Liver (tissue), 9 donors: Measurements from ENCODE around the gene U2AF2. TPM values are rescaled to one million over a fixed set of nuclear protein-coding genes. Genes with fewer than 3 reads are reported as not detected.

Experiments
- DNase-seq: peaks from one replicate; pipeline ENCODE4 v3.0.0-alpha.2; 2017; ENCODE audit warnings: low spot score
- H3K27ac ChIP-seq, 2 donors: one replicate each; pipeline ENCODE4 v1.7.0; 2013; ENCODE audit warnings: inconsistent platforms in 2 of 2, low read length in 2 of 2, control low read depth in 1 of 2, low read depth in 1 of 2, mild to moderate bottlenecking in 1 of 2
- H3K27me3 ChIP-seq, 4 donors: one replicate each; pipeline versions ENCODE4 v1.6.1 to v1.7.0; 2013; ENCODE audit warnings: low read length in 3 of 4, inconsistent platforms in 1 of 4, mild to moderate bottlenecking in 1 of 4, moderate library complexity in 1 of 4; ENCODE audit not compliant: control insufficient read depth in 4 of 4, insufficient read depth in 4 of 4
- H3K36me3 ChIP-seq, 4 donors: one replicate each; pipeline versions ENCODE4 v1.6.1 to v1.7.0; 2013; ENCODE audit warnings: low read length in 3 of 4, mild to moderate bottlenecking in 3 of 4, low read depth in 1 of 4, moderate library complexity in 1 of 4; ENCODE audit not compliant: control insufficient read depth in 4 of 4, insufficient read depth in 3 of 4
- H3K4me1 ChIP-seq, 4 donors: one replicate each; pipeline versions ENCODE4 v1.6.1 to v1.7.0; 2013; ENCODE audit warnings: low read length in 3 of 4, mild to moderate bottlenecking in 3 of 4, moderate library complexity in 1 of 4; ENCODE audit not compliant: control insufficient read depth in 4 of 4, insufficient read depth in 4 of 4
- H3K4me3 ChIP-seq, 3 donors: one replicate each; pipeline versions ENCODE4 v1.6.1 to v1.7.0; 2013; ENCODE audit warnings: low read length in 3 of 3, control low read depth in 1 of 3, low read depth in 1 of 3, mild to moderate bottlenecking in 1 of 3
- H3K9ac ChIP-seq, 2 donors: one replicate each; pipeline ENCODE4 v1.7.0; 2013; ENCODE audit warnings: low read length in 2 of 2, mild to moderate bottlenecking in 2 of 2, moderate library complexity in 2 of 2, control low read depth in 1 of 2, low read depth in 1 of 2
- H3K9me3 ChIP-seq, 4 donors: one replicate each; pipeline versions ENCODE4 v1.6.1 to v1.7.0; 2013; ENCODE audit warnings: low read length in 3 of 4; ENCODE audit not compliant: control insufficient read depth in 4 of 4
- EGR1 ChIP-seq, 2 donors: IDR thresholded peaks; 2 replicates each; pipeline ENCODE4 v1.6.1; 2016 to 2018; ENCODE audit warnings: antibody characterized with exemption in 2 of 2, low read depth in 2 of 2
- FOXA1 ChIP-seq: IDR thresholded peaks from 2 replicates; pipeline ENCODE4 v1.6.1; 2016; ENCODE audit warnings: antibody characterized with exemption
- FOXA2 ChIP-seq: IDR thresholded peaks from 2 replicates; pipeline ENCODE4 v1.6.1; 2016; ENCODE audit warnings: antibody characterized with exemption
- GABPA ChIP-seq, 2 donors: IDR thresholded peaks in 1 of 2; conservative IDR thresholded peaks in 1 of 2; 2 replicates each; pipeline ENCODE4 v1.6.1; 2016; ENCODE audit warnings: antibody characterized with exemption in 2 of 2, mild to moderate bottlenecking in 1 of 2, moderate library complexity in 1 of 2
- HNF4G ChIP-seq: IDR thresholded peaks from 2 replicates; pipeline ENCODE4 v1.6.1; 2016; ENCODE audit warnings: antibody characterized with exemption
- JUND ChIP-seq, 2 donors: IDR thresholded peaks; 2 replicates each; pipeline ENCODE4 v1.6.1; 2016; ENCODE audit warnings: antibody characterized with exemption in 2 of 2
- RXRA ChIP-seq, 2 donors: IDR thresholded peaks; 2 replicates each; pipeline ENCODE4 v1.6.1; 2017 to 2018; ENCODE audit warnings: antibody characterized with exemption in 2 of 2, mild to moderate bottlenecking in 1 of 2
- SP1 ChIP-seq: IDR thresholded peaks from 2 replicates; pipeline ENCODE4 v1.6.1; 2018; ENCODE audit warnings: antibody characterized with exemption, mild to moderate bottlenecking
- WGBS: extraction: QIAGEN DNeasy Blood & Tissue Kit; methylation state at CpG from one replicate; pipeline ENCODE4 v1.1.7; 2013; 5-methylcytosine and 5-hydroxymethylcytosine counted together
- polyA plus RNA-seq, 2 donors: library from polyadenylated mRNA; stranded (reverse) in 1 of 2; unstranded in 1 of 2; fragments of 200-250 nt in 1 of 2; fragments of >200 nt in 1 of 2; fragmentation: Nextera tagmentation in 1 of 2; extraction: Ambion mirVana in 1 of 2; gene quantifications; one replicate each; pipeline versions ENCODE4 v1.2.1 to v1.2.3, GENCODE V29; 2013 to 2015
- total RNA-seq, 2 donors: library from RNA; depleted of rRNA; stranded (reverse); fragments of >200 nt; gene quantifications; one replicate each; pipeline ENCODE4 v1.2.3, GENCODE V29; 2014
- TF ChIP-seq, protein P1 (sequence below): IDR thresholded peaks from 2 replicates; pipeline ENCODE4 v1.6.1; 2016; ENCODE audit warnings: antibody characterized with exemption
- TF ChIP-seq, protein P2 (sequence below): fragments of 150-350 bp; IDR thresholded peaks from 2 replicates; pipeline ENCODE4 v1.5.1; 2017; ENCODE audit warnings: improper control_type of control experiment, low read depth, low read length; ENCODE audit not compliant: missing input control
- TF ChIP-seq, protein P3 (sequence below): IDR thresholded peaks from 2 replicates; pipeline ENCODE4 v1.6.1; 2016; ENCODE audit warnings: antibody characterized with exemption
- TF ChIP-seq, protein P4 (sequence below): IDR thresholded peaks from 2 replicates; pipeline ENCODE4 v1.6.1; 2016; ENCODE audit warnings: antibody characterized with exemption, mild to moderate bottlenecking
- donor health status: healthy.
- donor health status: healthy.
- donor health status: healthy.
- donor health status: healthy.
- donor health status: healthy.

The U2AF2 gene
- total and polyA plus RNA-seq, 4 donors, result 8.6 to 66.6 (median 51.2) TPM

DNA sequence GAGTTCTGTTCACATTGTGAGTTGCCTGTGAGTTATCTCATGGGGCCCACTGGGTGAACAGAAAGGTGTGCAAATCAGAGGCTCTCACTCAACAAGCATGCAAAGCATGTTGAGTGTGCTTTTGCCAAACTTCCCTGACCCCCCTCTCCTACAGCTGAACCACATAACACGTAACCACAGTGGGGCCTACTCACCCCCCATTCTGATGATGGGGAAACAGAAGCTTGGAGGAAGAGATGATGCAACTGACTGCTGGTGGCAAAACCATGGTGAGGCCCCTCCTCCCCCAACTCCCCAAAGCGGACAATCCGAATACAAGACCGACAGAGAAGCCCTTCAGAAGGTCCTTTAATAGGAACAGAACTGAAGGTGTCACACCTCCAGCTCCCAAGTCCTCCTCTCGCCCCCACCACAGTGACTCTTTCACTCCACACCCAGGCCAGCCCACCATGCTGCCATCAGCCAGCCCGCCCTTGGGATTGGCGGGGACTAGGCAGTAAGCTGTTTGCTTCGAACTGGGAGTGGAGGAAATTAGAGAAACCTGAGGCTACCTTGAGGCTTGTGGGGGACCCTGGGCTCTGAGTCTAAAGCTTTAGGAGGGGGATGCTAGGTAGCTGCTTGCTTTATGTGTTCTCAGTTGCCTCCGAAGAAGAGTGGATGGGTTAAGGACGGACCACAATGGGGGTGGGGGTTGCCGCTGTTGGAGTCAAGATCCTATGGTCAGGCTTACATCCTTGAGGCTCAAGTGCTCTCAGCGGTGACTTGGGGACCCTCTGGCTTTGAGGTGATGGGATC is 34.2 kb upstream of the U2AF2 start:
- H3K4me1 ChIP-seq, result peaks cover 0 to 12% (median 7%) of the 10 kb centered on the region in 4 donors
- TF ChIP-seq, protein P1, sequence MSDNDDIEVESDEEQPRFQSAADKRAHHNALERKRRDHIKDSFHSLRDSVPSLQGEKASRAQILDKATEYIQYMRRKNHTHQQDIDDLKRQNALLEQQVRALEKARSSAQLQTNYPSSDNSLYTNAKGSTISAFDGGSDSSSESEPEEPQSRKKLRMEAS, result no peak
- no peak for TF ChIP-seq SP1
- TF ChIP-seq, protein P2, sequence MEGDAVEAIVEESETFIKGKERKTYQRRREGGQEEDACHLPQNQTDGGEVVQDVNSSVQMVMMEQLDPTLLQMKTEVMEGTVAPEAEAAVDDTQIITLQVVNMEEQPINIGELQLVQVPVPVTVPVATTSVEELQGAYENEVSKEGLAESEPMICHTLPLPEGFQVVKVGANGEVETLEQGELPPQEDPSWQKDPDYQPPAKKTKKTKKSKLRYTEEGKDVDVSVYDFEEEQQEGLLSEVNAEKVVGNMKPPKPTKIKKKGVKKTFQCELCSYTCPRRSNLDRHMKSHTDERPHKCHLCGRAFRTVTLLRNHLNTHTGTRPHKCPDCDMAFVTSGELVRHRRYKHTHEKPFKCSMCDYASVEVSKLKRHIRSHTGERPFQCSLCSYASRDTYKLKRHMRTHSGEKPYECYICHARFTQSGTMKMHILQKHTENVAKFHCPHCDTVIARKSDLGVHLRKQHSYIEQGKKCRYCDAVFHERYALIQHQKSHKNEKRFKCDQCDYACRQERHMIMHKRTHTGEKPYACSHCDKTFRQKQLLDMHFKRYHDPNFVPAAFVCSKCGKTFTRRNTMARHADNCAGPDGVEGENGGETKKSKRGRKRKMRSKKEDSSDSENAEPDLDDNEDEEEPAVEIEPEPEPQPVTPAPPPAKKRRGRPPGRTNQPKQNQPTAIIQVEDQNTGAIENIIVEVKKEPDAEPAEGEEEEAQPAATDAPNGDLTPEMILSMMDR, result no peak
- no peak for TF ChIP-seq FOXA1
- no peak for TF ChIP-seq HNF4G
- TF ChIP-seq JUND (IDR thresholded peaks at IDR 0.05), result no peak
- no peak overlapping the region for H3K9ac ChIP-seq
- no peaks in the 10 kb centered on the region for H3K9me3 ChIP-seq
- 92% methylated on average over 12 of the region's 12 CpGs for WGBS
- H3K27ac ChIP-seq, result no peak overlapping the region
- H3K4me3 ChIP-seq, result no peak overlapping the region
- DNase-seq, result no peak
- peaks cover 0 to 14% (median 11%) of the 10 kb centered on the region in 4 donors for H3K36me3 ChIP-seq
- H3K27me3 ChIP-seq, result no peaks in the 10 kb centered on the region

DNA sequence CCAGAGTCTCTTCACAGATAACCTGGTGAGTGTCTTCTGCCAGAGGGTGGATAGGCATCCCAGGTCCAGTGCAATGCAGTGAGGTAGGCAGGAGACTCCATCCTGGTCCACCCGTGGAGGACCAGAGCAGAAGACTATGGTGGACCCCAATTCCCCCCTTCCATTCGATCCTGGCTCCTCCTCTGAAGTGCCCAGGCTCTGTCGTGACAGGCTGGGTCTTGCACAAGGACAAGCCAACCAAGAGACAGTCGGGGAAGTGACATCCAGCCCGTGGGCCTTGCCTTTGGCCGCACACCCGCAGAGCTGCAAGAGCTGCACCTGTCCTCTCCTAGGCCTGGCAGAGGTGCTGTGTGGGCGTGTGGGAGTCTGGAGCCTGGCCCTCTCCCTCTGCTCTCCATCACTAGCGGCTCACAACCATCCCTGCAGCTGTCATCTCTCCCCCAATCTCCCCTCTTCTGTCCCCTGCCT is 33.6 kb upstream of the U2AF2 start:
- Histone ChIP-seq H3K27ac (no peak overlapping the region), H3K9ac (no peak overlapping the region), H3K9me3 (no peaks in the 10 kb centered on the region), H3K4me3 (no peak overlapping the region), H3K4me1 (peaks cover 0 to 12% (median 7%) of the 10 kb centered on the region in 4 donors), H3K27me3 (no peaks in the 10 kb centered on the region), H3K36me3 (peaks cover 0 to 10% (median 7%) of the 10 kb centered on the region in 4 donors)
- WGBS, result 87% methylated on average over 9 of the region's 9 CpGs
- TF ChIP-seq JUND (IDR thresholded peaks at IDR 0.05), result no peak
- no peak for TF ChIP-seq EGR1 (IDR thresholded peaks at IDR 0.05; ENCODE audit: low read depth in 2 of 2)
- TF ChIP-seq, protein P3, sequence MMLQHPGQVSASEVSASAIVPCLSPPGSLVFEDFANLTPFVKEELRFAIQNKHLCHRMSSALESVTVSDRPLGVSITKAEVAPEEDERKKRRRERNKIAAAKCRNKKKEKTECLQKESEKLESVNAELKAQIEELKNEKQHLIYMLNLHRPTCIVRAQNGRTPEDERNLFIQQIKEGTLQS, result no peak
- TF ChIP-seq, protein P1, result no peak
- TF ChIP-seq FOXA1, result no peak
- TF ChIP-seq GABPA (IDR thresholded peaks at IDR 0.05 in 1 of 2, conservative IDR thresholded peaks at IDR 0.05 in 1 of 2), result no peak
- DNase-seq, result no peak

DNA sequence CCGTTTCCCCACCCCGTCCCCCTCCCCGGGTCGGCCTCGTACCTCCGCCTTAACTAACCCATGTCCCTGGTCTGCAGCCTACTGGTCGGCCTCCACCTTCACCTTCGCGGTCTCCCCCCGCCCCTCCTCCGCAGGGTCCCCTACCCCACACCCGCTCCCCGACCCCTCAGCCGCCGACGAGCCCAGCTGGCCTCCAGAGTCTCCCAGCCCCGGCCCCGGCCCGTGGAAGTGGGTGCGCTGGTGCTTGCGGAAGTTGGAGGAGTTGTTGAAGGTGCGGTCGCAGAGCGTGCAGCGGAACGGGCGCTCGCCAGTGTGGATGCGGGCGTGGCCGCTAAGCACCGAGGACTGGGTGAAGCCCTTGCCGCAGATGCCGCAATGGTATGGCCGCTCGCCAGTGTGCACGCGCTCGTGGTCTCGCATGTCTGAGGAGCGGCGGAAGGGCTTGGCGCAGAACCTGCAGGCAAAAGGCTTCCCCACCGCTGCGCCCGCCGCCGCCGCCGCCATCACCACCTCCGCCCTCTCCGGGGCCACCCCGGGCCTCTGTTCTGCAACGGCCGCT is 33.1 kb upstream of the U2AF2 start:
- DNase-seq, result no peak
- no peak for TF ChIP-seq RXRA (IDR thresholded peaks at IDR 0.05)
- TF ChIP-seq, protein P4, sequence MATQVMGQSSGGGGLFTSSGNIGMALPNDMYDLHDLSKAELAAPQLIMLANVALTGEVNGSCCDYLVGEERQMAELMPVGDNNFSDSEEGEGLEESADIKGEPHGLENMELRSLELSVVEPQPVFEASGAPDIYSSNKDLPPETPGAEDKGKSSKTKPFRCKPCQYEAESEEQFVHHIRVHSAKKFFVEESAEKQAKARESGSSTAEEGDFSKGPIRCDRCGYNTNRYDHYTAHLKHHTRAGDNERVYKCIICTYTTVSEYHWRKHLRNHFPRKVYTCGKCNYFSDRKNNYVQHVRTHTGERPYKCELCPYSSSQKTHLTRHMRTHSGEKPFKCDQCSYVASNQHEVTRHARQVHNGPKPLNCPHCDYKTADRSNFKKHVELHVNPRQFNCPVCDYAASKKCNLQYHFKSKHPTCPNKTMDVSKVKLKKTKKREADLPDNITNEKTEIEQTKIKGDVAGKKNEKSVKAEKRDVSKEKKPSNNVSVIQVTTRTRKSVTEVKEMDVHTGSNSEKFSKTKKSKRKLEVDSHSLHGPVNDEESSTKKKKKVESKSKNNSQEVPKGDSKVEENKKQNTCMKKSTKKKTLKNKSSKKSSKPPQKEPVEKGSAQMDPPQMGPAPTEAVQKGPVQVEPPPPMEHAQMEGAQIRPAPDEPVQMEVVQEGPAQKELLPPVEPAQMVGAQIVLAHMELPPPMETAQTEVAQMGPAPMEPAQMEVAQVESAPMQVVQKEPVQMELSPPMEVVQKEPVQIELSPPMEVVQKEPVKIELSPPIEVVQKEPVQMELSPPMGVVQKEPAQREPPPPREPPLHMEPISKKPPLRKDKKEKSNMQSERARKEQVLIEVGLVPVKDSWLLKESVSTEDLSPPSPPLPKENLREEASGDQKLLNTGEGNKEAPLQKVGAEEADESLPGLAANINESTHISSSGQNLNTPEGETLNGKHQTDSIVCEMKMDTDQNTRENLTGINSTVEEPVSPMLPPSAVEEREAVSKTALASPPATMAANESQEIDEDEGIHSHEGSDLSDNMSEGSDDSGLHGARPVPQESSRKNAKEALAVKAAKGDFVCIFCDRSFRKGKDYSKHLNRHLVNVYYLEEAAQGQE, result no peak
- TF ChIP-seq, protein P2, result no peak
- TF ChIP-seq FOXA1, result no peak
- TF ChIP-seq GABPA (IDR thresholded peaks at IDR 0.05 in 1 of 2, conservative IDR thresholded peaks at IDR 0.05 in 1 of 2), result no peak
- TF ChIP-seq, protein P1, result no peak
- TF ChIP-seq, protein P3, result no peak
- no peak for TF ChIP-seq JUND (IDR thresholded peaks at IDR 0.05)
- TF ChIP-seq FOXA2, result no peak
- Histone ChIP-seq H3K27ac (no peak overlapping the region), H3K36me3 (peaks cover 0 to 6% (median 4%) of the 10 kb centered on the region in 4 donors), H3K9me3 (no peaks in the 10 kb centered on the region), H3K4me3 (no peak overlapping the region), H3K9ac (no peak overlapping the region), H3K4me1 (peaks cover 0 to 12% (median 7%) of the 10 kb centered on the region in 4 donors), H3K27me3 (no peaks in the 10 kb centered on the region)
- 96% methylated on average over 55 of the region's 55 CpGs for WGBS
